ENCODE data around the gene LAP3.
A peak's percentile ranks its signal among the peaks of the same experiment; 100 is the strongest.
"Not testable (repeated sequence)": the region's sequence is repeated elsewhere in the genome, so short reads cannot be mapped to it uniquely, and the experiment has no call there.

Gene LAP3

DNA sequence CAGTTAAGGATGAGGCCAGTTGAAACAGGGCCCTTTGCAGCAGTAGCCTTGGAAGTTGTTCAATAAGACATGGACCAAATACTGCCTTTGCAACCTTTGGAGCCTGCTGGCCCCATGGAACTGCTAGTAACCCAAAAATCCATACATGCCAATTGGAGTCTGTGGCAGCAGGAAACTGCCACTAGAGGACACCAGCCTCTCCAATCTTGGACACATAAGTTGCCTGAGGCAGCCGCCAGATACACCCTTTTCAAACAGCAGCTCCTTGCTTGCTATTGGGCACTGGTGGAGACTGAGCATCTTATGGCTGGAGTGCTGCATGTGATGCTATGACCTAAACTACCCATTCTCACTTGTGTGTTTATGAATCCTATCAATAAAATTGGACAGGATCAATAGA lies 14.8 kb upstream of the LAP3 start:
- DNase-seq = no peak

GRCh38 chr4:17565846-17566245 lies 11.2 kb upstream of the LAP3 start:
- no peak for DNase-seq

- no peak for DNase-seq
These were observed 9.7 kb upstream of the LAP3 start for GRCh38 chr4:17567271-17567670.

GRCh38 chr4:17574206-17574605 lies 2.8 kb upstream of the LAP3 start:
- DNase-seq = no peak

DNA sequence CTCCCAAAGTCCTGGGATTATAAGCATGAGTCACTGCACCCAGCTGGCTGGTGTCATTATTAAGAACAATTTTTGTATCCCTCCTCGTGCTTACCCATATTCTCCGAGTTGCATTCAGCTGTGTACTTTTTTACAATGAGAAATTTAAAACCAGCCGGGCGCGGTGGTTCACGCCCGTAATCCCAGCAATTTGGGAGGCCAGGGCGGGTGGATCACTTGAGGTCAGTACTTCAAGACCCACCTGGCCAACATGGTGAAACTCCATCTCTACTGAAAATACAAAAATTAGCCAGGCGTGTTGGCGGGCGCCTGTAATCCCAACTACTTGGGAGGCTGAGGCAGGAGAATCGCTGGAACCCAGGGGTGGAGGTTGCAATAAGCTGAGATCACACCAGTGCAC lies 1.8 kb upstream of the LAP3 start:
- DNase-seq = not testable (repeated sequence)

DNA sequence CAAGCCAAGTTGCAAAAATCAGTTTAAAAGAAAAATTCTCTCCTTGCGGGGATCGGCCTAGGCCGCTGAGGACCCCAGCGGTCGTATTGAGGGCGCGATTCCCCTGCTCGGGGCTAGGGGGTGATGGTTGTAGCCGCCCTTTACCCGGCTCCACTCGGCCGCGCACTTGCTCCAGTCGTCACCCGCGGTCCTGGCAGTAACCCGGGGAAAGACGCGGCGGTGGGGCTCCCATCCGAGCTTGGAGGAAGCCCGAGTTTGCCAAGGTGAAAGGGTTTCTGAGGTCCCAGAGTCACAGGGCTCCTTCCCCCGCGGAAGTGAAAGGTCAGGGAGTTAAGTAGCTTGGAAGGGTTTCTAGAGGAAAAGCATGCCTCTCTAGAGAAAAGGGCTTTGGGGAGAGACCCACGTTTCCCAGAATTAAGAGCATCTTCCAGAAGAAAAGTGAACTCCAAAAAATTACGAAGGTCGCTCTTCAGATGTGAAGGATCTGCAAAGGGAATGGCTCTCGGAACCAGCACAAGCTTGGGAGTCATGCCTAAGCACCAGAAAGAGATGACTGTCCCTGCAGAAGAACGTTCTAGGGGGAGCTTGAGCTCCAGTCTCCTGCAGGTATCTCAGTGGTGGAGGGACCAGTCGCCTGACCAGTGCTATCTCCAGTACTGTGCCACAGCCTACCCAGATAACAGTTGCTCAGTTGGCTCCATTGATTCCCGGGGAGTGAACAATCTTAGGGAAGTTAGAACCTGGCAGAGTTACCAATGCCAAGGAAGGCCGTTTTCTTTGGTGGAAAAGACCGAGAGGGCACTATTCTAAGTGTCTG lies 875 bp downstream of the LAP3 start:
- peak; percentile 33 for DNase-seq

DNA sequence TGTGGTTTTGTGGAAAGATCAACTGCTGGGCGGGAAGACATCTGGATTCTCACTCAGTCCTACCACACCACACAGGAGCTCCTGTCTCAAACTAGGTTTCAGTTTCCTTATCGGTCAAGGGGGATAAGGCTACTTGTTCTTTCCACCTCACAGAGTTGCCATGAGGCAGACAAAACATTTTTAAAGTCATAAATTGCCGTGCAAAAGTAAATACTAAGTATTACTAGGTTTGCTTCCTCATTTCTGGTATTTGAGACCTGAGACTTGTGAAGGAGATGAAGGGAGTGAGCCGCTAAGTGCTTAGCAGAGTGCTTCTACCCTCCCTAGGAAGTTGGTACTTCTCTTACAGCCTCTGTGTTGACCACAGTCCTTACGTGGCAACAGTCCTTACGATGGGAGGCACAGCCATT lies 1.5 kb downstream of the LAP3 start:
- no peak for DNase-seq

DNA sequence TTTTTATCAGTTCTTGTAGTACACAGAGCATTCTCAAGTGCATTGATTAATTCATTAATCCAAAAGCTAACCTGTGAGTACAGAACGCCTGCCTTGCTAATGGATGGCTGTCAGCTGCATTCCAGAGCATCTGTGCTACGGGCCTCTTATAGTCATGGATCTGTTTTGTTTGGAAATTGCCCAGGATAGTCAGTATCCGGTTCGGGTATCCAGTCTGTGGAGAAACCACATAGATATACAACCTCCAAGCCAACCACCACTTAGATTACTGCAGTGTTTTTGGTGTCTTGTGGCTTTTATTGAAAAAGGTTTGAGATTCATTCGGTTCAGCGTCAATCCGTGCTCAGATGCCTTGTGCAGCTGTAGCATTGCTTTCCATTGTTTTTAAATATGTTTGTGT lies 4.0 kb downstream of the LAP3 start:
- DNase-seq = no peak

- DNase-seq = no peak
These were observed 6.3 kb downstream of the LAP3 start for GRCh38 chr4:17583276-17583675.

DNA sequence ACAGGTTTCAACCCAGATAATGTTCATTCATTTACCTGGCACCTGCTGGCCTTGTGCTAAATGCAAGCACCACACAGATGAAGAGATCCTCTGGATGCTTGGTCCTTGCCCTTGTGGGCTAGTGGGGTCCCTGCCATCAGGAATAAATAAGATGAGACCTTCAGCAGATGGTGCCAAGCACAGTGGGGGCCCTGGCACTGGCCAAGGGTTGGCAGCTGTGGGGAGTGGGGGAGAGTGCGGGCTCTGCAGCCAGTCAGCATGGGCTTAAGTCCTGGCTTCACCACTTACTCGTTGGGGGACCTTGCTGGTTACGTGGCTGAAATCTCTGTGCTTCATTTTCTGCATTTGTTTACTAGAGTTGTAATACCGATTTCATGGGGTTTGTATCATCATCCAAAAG lies 6.9 kb downstream of the LAP3 start:
- no peak for DNase-seq

- no peak for DNase-seq
These were observed 7.7 kb downstream of the LAP3 start for GRCh38 chr4:17584521-17585213.

DNA sequence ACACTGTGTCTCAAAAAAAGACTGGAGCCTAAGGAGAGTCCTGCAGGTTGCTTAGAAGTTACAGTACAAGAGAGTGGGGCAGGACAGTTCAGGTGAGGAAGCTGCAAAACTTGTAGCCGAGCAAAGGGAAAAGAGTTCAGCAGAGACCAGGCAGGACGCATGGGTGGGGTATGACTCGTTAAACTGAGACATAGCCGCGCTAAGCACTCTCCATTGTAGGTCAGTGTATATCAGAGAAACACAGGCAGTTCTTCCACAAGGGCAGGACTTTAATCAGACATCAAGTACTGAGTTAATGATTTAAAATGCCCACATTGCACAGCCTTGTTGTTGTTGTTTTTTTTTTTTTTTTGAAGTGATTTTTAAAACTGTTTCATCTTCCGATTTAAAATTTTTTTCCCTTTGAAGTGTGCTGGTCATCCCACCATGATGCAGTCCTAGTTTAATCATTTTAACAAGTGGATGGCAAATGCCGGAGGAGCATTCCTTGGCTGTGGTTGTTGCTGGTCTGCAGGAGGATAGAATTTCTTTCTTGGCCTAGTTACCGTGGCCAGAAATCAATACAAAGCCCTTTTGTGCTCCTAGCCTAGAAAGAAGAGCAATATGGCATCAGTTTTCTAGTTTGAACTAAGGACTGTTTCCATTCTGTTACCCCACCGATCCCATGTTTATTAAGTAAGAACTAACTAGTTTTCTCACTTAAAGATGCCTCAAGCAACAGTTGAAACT lies 10.3 kb downstream of the LAP3 start:
- no peak for DNase-seq

- no peak for DNase-seq
These were observed 12.4 kb downstream of the LAP3 start for GRCh38 chr4:17589355-17589754.

GRCh38 chr4:17595471-17596005 lies 18.5 kb downstream of the LAP3 start:
- DNase-seq = no peak

- no peak for DNase-seq
These were observed 20.5 kb downstream of the LAP3 start for GRCh38 chr4:17597517-17597916.

GRCh38 chr4:17599826-17600225 lies 22.8 kb downstream of the LAP3 start:
- DNase-seq = no peak

GRCh38 chr4:17605236-17605635 lies 28.2 kb downstream of the LAP3 start:
- no peak for DNase-seq

- DNase-seq = peak; percentile 7
These were observed 36.9 kb downstream of the LAP3 start for GRCh38 chr4:17613761-17614415.

DNA sequence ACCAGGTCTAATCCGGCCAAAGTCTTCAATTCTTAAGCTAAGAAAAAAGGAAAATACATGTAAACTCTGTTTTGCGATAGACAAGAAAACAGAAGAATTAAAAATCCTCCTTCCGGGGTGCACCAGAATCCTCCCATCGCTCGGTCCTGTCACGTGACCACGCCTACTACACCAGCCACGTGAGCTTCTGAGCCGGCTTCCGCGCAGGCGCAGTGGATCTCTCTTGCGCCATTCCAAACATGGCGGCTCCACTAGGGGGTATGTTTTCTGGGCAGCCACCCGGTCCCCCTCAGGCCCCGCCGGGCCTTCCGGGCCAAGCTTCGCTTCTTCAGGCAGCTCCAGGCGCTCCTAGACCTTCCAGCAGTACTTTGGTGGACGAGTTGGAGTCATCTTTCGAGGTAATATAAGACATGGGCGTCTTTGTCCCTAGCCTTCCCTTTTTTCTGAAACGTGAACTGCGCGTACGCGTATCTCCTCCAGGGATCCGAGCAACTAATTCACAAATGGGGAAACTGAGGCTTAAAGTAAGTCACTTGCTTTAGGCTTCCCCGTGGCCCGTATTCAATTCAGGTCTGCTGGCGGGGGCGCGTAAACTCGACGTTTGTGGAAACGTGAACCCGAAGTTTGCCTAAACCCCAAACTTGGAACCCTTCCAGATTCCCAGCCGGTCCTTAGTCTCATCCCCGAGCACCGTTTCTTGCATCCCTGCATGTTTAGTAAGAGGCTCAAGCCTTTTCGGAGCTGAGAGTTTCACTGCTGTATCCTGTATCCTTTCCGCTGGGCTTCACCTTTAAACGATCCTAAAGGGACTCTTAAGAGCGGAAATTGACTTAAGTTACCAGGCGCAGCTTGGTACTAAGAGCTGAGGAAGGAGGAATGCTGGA lies 37.7 kb downstream of the LAP3 start, which contains the start of gene MED28:
MED28 (plus strand) TSS at position 226 of the 884 bp plus-strand sequence; CDS start at position 240, 14 bp downstream.
- DNase-seq = peak; percentile 96

DNA sequence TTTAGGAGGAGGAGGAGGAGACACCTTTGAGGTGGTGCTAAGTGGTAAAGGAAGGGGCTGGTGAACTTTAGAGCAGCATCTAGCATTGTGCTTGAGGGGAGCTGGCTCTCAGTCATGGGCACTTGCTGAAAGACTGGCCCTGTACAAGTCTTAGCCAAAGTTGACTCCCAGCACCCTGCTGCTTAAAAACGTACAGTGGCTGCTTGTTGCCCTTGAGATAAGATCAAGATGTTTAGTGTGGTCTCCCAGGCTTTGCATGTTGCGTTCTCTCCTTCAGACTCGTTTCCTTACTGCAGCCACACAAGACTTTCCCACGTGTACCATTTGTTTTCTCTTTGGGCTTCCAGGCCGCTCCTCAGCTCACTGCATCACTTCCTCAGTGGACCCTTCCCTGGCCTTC lies 39.3 kb downstream of the LAP3 start:
- no peak for DNase-seq

- DNase-seq = no peak
These were observed 41.9 kb downstream of the LAP3 start for GRCh38 chr4:17618926-17619325.
